ENCODE results near the gene SCN3B.
A peak's percentile ranks its signal among the peaks of the same experiment; 100 is the strongest.

GRCh38 chr11:123580557-123581275, 73.7 kb downstream of the SCN3B start:
- TF ChIP-seq CTCF (conservative IDR thresholded peaks at IDR 0.05; ENCODE audit: low read depth, low read length): peak; percentile 83
- no peak for TF ChIP-seq CEBPB (IDR thresholded peaks at IDR 0.05; ENCODE audit: low read depth, low read length)
- no peak for TF ChIP-seq POLR2A (IDR thresholded peaks at IDR 0.05; ENCODE audit: low read depth, low read length)
- TF ChIP-seq SMC3 (IDR thresholded peaks at IDR 0.05; ENCODE audit: low read depth, low read length): peak; percentile 75
- no peak for TF ChIP-seq RFX5 (IDR thresholded peaks at IDR 0.05; ENCODE audit: low read depth, low read length)
- TF ChIP-seq RCOR1 (IDR thresholded peaks at IDR 0.05; ENCODE audit: insufficient replicate concordance, low read length): peak; percentile 59
- no peak for TF ChIP-seq FOS (IDR thresholded peaks at IDR 0.05; ENCODE audit: low read depth, low read length)
- no peak for TF ChIP-seq MXI1 (IDR thresholded peaks at IDR 0.05; ENCODE audit: borderline replicate concordance, low read depth, low read length)
